GM12873 (cell line): Measurements from ENCODE around the gene CDHR4.

ENCODE experiments used
- CTCF ChIP-seq: IDR thresholded peaks from 2 replicates; pipeline ENCODE4 v1.5.1; 2012; ENCODE audit warnings: low read depth, mild to moderate bottlenecking, moderate library complexity, low read length, control low read depth; ENCODE audit not compliant: insufficient read depth; ENCODE audit errors: missing control alignments

CDHR4 gene

GRCh38 chr3:49801160-49801559, 1.5 kb upstream of the CDHR4 start:
- TF ChIP-seq CTCF: no peak

DNA sequence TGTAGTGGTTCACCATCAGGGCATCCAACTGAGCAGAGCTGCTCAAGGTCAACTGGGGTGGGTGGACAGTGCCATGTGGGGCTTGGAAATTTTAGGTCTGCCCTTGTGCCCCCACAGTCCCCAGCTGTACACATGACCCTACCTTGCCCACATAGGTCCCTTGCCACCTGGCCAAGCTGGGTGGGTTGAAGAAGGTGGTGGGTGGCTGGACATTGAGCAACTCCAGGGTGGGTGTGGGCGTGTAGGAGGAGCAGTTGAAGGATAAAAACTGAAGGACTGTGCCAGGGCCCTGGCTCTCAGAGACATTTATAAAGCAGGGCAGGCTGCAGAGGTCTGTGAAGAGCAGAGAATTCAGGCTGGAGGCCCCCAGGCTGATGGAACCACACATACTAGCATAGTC, 568 bp downstream of the CDHR4 start:
- no peak for TF ChIP-seq CTCF

- TF ChIP-seq CTCF: no peak
Observed at GRCh38 chr3:49794926-49795905, 4.5 kb downstream of the CDHR4 start.

GRCh38 chr3:49794431-49794830, 5.2 kb downstream of the CDHR4 start:
- TF ChIP-seq CTCF: no peak

DNA sequence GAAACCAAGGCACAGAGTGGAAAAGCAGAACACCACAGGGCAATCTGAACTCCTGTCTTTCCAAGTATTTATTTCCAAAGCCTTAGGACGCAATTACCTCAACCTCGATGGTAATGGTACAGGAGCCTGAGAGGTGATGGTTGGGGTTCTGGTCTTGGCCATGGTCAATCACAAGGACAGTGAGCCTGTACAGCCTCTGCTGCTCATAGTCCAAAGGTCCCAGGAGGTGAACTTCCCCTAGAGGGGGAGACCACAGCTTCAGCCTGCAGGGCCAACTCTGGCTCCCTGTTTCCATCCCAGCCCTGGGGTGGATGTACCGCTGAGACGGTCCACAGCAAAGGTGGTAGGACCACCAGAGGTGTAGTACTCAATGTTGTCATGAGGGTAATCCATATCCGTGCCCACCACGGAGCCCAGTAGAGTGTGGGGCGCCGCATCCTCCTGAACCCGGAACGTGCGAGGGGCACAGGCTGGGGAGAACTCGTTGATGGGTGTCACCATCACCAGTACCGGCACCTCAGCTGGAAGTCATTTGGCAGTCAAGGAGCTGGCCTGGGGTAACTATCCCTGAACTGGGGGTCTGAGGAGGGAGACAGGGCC, 6.1 kb downstream of the CDHR4 start:
- no peak for TF ChIP-seq CTCF

DNA sequence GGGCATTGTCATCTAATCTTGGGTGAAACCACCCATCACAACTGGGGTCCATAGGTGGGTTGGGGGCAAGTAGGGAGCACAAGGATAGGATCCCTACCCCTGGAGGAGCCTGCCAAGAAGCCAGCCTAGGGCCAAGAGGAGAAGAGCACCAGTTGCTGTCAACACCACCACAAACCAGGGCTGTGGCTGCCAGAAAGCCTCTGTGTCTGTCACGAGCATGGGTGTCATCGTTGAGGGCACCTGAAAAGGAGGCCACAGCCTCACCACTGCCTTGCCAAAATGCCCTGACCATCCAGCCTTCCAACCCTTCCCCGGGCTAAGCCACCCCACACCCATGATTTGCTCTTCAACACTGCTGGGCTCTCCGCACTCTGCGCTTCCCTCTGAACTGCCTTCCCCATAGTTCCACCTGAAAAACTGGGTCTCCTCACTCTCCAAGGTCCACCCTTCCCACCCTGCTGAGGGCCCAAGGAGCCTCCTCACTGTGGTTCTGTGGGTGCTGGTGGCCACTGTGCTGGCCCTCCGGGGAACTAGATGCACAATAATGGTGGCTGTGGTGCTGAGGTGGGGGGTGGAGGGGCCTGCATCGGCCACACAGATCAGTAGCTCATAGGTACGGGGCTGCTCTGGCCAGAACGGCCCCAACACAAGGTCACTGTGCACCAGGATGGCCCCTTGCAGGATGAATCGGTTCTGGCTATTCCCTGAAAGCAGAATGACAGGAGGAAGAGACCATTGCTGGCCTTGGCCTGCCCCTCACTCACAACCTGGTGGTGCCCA, 7.1 kb downstream of the CDHR4 start:
- TF ChIP-seq CTCF: no peak

DNA sequence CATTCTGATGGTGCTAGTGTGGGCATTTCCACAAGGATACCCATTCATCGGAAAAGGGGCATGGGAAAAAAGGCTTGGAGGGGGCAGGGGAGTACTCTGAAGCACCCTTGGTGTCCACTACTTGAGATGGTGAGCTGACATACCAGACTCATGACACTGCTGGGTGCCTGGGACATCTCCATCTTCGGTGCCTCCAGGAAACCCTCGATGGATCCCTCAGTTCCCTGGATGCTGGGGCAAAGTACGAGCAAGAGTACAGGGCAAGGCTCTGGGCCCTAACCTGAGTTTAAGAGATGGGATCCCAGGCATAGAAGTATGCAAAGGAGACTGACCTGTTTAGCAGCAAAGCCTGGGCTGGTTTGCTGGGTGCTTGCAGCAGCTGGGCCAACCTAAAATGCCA, 8.1 kb downstream of the CDHR4 start:
- TF ChIP-seq CTCF: no peak
